Skin epidermis (tissue), 12 donors: ENCODE results near the gene SLC24A3.

Experiments used
- H3K27ac ChIP-seq, 21 experiments: fragments of 200-600 bp; sonication (generic) in 11 of 21; one replicate each; pipeline ENCODE4 v1.5.0; 2020; ENCODE audit warnings: mild to moderate bottlenecking in 3 of 21, inconsistent platforms in 2 of 21, moderate library complexity in 2 of 21
- H3K4me3 ChIP-seq, 7 experiments: fragments of 200-600 bp; sonication (generic) in 2 of 7; one replicate each; pipeline ENCODE4 v1.5.0; 2020; ENCODE audit warnings: inconsistent platforms in 2 of 7, mild to moderate bottlenecking in 2 of 7, moderate library complexity in 1 of 7

Gene SLC24A3

DNA sequence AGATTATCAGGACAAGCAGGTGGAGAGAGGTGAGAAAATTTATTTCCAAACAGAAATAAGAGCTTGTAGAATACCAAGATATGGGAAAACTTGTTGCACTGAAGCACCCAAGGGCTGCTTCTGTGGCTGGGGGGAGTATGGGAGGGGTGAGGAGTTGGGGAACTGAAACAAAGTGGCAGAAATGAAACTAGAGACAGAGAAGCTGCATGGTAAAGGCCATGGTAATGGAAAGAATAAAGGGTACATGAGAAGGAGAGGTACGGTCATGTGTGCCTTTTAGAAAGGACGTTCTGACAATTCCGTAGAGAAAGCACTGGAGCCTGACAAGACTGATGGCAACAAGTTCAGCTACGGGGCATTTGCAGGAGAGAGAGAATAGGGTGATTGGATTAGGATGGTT, 494.0 kb downstream of the SLC24A3 start:
- Histone ChIP-seq H3K4me3 (no peak overlapping the region), H3K27ac (no peak overlapping the region)

DNA sequence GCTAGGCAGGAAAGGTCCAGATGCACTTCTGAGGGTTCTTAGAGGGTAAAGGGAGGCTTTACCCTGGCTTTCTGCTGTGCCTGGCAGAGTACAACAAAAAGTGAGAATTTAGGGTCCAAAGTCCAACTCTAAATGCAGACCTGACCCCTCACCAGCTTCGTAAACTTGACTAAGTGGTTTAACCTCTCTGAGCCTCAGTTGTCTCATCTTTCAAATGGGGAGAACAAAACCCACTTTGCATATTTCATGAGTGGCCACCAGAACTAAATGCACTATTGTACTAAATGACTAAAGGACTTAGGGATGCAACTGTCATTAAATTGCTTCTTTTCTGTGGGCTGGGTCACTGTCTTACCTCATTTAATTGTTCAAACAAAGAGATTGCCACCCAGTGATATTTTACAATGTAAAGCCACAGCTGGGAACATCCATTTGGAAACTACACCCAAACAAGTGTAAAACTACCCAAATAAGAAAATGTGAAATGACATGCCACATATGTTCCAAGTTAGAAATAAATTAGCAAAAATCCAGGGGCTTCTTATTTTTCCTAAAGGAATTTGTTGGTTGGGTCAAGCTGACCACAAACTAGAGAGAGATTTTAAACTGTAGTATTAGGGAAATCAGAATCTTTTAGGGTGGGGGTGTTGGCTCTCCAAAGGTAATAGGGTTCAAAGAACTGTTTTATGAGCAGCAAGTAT, 497.3 kb downstream of the SLC24A3 start:
- Histone ChIP-seq H3K4me3 (no peak overlapping the region), H3K27ac (no peak overlapping the region)

DNA sequence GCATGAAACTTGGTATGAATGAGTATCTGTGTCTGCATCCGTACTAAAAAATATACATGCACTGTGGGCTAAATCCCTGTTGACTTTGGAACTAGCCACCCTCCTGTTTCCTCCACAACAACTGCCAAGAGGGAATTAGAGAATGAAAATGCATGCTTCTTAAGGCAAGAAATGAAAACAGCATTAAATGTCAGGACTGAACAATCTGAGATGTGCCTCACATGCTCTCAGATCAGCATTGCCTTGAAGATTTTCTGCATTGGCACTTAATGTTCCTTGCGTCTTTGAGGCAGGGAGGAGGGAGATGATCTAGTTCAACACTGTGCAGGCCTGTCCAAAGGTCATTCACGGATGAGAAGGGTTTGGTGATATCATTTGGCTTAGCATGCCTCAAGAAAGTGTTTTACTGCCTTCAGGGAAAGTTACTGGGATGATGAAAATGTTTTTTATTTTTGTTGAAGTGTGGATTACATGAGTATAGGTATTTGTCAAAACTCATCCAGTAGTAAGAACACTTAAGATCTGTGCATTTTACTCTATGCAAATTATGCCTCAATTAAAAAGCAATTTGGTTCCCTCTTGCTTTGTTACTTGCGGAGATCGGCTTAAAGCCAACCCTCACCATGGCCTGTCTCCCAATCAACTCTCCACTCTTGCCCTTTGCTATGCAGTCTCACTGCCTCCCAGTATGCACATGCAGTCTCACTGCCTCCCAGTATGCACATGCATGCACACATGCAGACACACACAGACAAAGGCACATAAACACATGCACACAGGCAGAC, 498.1 kb downstream of the SLC24A3 start:
- no peak overlapping the region for H3K4me3 ChIP-seq

DNA sequence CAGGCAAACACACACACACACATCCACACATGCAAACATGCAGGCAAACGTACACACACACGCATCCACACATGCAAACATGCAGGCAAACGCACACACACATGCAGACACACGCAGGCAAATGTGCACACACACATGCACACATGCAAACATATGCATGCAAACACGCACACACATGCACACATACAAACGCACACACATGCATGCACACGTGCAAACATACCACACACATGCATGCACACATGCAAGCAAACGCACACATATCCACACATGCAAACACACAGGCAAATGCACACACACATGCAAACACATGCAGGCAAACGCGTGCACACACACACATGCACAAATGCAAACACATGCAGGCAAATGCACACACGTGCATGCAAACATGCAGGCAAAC, 498.7 kb downstream of the SLC24A3 start:
- Histone ChIP-seq H3K27ac (no peak overlapping the region), H3K4me3 (no peak overlapping the region)

More for the DNA sequence above, 498.1 kb downstream of the SLC24A3 start:
- H3K27ac ChIP-seq = no peak overlapping the region

DNA sequence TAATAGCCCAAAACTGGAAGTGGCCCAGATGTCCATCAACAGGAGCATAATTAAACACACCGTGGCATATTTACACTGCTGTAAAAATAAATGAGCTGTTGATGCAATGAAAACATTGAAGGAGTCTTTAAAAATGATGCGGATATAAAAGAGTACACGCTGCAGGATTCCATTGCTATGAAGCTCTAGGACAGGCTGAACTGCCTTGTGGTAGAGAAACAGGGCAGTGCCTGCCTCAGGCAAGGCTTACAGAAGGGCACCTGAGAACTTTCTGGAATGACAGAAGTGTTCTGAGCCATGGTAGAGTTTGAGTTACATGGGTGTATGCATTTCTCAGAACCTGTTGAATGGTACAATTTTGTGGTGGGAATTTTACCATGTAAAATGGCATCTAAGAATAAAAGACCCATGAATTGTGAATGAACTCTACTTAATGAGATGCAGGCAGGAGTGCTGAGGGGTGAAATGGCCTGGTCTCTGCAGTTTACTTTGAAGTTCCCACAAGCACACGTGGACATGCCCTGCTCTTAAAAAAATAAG, 500.3 kb downstream of the SLC24A3 start:
- Histone ChIP-seq H3K27ac (no peak overlapping the region), H3K4me3 (no peak overlapping the region)

DNA sequence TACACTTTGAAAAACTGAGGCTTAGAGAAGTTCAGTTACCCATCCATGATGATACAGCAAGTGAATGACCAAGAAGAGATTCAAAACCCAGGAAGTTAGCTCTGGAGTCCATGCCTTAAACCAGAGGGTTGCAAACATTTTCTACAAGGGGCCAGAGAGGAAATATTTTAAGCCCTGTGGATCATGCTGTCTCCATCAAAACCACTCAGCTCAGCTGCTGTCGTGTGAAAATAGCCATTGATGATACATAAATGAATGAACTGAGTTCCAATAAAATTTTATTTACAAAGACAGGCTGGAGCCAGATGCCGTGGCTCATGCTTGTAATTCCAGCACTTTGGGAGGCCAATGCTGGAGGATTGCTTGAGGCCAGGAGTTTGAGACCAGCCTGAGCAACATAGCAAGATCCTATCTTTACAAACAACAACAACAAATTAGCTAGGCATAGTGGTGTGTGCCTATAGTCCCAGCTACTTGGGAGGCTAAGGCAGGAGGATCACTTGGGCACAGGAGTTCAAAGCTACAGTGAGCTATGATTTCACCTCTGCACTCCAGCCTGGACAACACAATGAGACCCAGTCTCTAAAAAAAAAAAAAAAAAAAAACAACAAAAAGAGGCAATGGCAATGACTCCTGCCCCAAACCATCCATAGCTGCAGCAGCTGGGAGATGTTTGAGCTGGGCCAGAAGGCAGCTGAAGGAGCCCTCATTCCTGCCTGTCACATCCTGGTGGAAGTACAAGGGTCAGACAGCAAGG, 501.6 kb downstream of the SLC24A3 start:
- H3K27ac ChIP-seq = no peak overlapping the region
- H3K4me3 ChIP-seq = no peak overlapping the region

DNA sequence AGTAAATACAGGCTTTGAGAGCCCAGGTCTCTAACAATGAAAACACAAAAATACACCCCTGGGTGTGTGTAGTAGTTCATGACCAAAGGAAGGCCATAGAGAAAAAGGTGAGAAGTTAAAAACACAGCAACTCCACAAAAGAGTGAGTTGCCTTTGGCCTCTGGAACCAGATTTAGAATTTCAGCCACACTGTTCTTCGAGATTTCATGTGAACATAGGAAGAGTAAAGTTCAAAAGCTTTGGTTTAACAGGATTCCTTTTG, 502.1 kb downstream of the SLC24A3 start:
- H3K4me3 ChIP-seq = no peak overlapping the region
- no peak overlapping the region for H3K27ac ChIP-seq

DNA sequence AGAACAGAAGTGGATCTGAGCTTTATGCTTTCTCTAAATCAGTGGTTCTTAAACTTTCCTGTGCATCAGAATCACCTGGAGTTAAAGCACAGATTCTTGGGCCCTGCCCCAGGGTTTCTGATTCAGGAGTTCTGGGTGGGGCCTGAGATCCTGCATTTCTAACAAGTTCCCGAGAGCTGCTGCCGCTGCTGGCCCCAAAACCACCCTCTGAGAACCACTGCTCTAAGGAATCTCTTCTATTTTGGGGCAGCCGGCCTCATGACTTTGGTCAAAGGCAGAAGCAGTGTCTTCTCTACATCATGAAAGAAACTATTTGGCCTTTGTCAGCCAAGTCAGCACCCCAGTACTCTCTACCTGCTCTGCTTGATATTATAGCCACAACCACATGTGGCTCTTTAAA, 503.5 kb downstream of the SLC24A3 start:
- no peak overlapping the region for H3K4me3 ChIP-seq
- H3K27ac ChIP-seq = no peak overlapping the region

DNA sequence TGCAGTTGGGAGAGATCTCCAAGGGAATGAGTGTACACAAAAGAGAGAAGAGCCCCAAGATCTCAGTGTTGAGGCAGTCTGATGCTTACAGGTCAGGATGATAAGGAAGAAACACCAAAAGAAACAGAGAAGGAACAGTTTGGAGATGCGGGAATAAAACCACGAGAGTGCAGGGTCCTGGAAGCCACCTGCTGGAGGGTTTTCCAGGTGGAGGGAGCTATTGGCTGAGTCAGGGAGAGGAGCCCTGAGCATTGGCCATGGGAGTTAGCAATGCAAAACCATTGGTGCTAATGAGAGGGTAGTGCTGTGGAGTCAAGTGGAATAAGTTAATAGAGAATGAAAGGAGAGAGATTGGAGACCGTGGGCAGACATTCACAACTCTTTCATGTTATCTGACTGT, 506.4 kb downstream of the SLC24A3 start:
- no peak overlapping the region for H3K4me3 ChIP-seq
- H3K27ac ChIP-seq = no peak overlapping the region

DNA sequence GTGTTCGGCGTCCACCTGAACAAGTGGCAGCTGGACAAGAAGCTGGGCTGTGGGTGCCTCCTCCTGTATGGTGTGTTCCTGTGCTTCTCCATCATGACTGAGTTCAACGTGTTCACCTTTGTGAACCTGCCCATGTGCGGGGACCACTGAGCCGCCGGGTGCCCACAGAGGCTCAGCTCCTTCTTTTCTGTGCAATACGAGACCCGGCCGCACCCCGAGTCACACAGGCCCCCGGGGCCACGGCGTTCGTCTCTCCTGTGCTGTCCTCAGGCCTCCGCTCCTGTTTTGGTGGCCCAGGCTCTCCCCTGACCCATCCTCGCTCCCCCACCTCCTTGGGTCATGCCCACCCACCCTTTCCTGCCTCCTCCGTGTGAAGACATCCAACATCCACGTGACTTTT, 508.5 kb downstream of the SLC24A3 start:
- H3K4me3 ChIP-seq = no peak overlapping the region
- no peak overlapping the region for H3K27ac ChIP-seq

DNA sequence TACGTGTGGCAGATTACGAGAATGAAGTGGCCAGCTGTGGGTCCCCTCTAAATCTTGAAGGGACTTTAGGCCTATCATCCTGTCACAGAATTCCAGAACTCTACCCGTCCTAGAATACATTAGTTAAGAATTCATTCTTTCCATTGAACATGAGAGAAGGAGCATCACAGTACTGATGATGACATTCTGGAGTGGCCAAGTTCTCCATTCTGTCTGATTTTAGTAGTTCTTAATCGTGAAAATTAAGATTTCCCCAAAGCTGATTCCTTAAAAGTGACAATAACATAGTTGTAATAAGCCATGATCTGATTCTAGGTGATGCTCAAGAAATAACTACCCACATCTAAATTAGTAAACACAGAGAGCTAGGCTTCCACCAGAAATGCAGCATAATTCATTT, 510.6 kb downstream of the SLC24A3 start:
- Histone ChIP-seq H3K4me3 (no peak overlapping the region), H3K27ac (no peak overlapping the region)

DNA sequence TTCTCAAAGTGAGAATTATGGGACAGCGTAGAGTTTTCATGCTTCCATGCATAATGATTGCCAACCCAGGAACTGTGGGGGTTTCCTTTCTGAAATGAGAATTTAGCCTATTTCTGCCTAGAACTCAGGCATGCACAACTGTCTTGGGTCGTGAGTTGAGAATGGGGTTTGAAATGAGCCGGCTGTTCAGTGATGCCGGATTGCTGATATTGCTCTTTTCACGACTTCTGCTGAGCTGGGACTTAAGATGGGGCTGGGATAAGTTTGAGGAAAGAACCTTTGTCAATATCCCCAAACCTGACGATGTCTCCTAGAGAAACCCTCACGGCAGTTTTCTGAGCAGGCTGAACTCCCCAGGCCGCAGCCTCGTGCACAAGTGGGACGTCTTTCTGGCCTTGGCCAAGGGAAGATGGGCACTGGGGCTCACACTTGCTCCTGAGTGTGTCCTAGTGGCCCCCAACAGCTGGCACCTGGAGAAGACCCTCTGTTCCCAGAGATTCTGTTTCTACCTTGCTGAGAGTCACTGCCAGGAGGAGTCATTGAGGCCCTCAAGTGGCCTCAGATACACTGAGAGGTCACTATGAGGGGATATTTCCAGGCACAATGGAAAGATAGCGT, 511.5 kb downstream of the SLC24A3 start:
- H3K27ac ChIP-seq = no peak overlapping the region
- H3K4me3 ChIP-seq = no peak overlapping the region

DNA sequence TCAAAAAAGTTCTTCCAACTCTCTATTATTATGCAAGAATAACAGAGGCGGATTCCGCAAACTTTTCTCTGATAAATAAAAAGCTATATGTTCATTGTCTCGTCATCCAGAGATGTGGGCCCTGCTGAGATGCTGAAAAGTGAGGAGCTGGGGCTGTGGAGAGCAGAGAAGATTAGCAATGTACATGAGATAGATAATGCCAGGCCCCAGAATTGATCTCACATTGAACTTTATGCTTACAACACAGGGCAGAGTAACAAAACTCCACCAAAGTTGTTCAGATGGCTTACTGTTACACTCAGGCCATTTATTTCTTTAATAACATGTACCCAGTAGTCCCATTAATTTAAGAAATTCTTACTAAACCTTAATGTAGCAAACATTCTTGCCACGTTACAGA, 512.9 kb downstream of the SLC24A3 start:
- H3K4me3 ChIP-seq = no peak overlapping the region
- H3K27ac ChIP-seq = no peak overlapping the region

DNA sequence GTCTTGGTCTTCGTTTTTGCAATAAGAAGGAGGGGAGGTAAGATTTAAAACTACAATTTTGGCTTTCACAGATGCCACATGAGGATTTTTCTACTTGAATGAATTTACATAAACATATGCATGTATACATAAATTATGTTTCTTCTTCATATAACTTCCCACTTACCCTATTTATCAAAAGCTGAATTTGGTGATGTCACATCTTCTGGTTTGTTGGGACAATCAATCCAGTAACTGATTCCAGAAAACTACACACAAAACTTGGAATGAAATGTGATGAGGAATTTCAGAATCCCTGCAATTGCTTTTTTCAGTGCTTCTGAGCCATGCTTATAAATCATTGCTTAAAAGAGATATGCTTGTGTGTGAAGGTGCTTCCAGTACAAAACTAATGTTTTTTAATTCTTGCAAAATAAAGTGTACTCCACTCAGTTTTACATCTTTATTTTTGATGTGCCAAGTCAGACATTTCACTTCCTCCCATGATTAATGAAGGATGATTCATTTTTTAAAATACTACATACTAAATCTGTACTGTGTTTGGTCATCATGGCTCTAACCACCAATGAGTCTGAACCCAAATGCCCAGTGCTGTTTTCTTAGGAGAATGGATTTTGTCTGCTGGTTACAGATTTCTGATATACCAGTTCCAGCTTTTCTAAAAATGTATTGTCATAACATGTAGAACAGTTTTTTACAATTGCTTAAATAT, 513.5 kb downstream of the SLC24A3 start:
- H3K27ac ChIP-seq = no peak overlapping the region

DNA sequence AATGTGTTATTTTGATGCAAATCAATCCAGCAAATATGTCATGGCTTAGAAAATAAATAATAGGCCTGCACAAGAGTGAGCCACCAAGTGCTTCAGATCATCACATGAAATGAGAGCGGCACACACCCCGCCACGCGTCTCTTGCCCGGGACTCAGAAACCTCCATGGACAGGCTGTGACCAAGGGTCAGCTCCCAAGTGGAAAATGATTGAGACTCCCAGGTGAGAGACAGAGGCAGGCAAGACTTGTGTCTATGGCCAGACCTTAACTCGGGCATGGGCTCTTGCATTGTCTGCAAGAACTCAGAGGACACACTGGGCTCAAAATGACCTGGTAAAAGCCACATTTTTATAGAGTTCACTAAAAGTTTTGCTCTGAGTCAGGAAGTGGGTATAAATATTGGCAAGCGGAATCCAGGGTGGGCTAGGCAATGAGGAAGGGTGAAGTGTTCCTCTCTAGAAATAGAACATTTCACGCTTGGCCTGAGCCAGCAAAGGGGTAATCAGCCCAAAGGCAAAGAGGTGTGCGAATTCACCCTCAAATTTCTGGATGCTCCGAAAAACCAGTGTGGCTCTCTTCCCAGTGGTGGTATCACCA, 514.9 kb downstream of the SLC24A3 start:
- Histone ChIP-seq H3K27ac (no peak overlapping the region), H3K4me3 (no peak overlapping the region)

More for the DNA sequence above, 513.5 kb downstream of the SLC24A3 start:
- no peak overlapping the region for H3K4me3 ChIP-seq

DNA sequence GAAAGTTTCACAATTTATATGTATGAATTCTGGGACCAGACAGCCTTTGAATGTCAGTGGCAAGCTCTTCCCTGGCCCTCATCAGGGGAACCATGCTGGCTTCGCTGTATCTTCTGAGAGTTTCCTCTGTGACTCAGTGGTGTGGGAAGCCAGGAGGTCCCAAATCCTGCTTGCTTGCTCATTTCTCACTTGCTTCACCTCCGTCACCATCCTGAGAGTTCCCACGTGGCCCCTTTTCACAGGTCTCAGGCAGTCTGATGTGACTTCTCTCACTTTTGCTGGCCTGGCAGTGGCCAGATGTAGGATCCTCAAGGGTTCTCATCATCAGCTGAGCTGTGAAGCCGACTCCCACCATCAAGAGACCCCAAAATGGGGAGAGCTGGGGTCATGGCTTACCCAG, 517.2 kb downstream of the SLC24A3 start:
- H3K4me3 ChIP-seq = no peak overlapping the region

DNA sequence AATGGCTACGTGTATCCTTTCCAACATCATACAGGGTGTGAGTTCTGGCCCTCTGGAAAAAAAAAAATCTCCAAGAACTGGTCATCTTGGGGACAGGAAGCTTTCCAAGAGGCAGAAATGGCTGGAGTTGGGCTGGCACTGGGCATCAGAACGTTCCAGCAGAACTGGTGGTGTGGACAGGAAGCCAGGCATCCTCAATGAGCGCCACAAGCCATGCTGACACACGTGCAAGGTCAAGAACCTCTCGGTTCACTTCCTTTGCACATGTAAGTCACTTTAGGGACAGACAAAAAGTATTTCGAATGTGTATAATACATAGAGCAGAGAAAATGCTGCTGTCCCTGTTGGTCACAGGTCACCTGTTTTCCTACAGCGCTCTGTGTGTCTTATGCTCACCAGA, 518.3 kb downstream of the SLC24A3 start:
- Histone ChIP-seq H3K27ac (no peak overlapping the region), H3K4me3 (no peak overlapping the region)

More for the DNA sequence above, 517.2 kb downstream of the SLC24A3 start:
- no peak overlapping the region for H3K27ac ChIP-seq

DNA sequence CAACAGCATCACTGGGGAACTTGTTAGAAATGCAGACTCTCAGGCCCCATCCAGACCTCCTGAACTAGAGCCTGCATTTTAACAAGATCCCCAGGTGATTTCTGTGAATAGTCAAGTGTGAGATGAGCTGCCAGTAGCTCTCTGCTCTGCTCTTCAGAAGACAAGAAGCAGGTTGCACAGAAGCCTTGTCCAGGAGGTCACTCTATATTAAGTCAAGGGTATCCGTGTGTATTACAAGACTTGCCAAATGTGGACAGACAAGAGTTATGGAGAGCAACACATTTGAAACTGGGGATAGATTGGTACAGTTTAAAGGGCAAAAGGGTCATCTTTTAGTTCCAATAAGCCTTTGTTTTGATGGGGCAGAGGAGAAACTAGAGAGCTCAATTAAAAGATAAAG, 522.4 kb downstream of the SLC24A3 start:
- Histone ChIP-seq H3K27ac (peak overlapping the region in 11 of 21 experiments; percentile 7 to 78 (median 52)), H3K4me3 (no peak overlapping the region)

DNA sequence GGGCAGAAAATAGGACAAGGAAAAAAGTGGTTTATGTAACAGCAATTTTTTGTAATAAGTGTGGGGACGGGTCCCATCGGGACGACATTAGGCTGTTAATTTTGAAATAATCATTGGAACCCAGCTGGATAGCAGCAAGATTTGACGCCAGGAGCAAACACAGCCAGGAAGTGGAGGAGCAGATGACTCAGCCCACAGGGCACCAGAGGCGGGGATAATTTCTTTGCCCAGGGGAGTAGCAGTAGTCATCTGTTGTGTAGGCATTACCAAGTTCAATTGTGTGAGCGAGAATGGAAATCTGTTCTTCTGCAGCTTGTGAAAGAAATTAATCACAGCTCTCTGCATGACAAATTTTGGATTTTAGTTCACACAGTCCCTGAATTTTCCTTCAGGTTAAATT, 523.0 kb downstream of the SLC24A3 start:
- H3K27ac ChIP-seq = peak overlapping the region in 16 of 21 experiments; percentile 7 to 78 (median 48)

More for the DNA sequence above, 523.0 kb downstream of the SLC24A3 start:
- H3K4me3 ChIP-seq = no peak overlapping the region
